H7 (cell line): ENCODE measurements around the gene BANF2. TPM values are rescaled to one million over a fixed set of nuclear protein-coding genes. Genes with fewer than 3 reads are reported as not detected.
A peak's percentile ranks its signal among the peaks of the same experiment; 100 is the strongest.
"Not testable (repeated sequence)": the region's sequence is repeated elsewhere in the genome, so short reads cannot be mapped to it uniquely, and the experiment has no call there.

Source experiments
- DNase-seq: peaks from one replicate; pipeline ENCODE4 v3.0.0; 2012
- H3K27me3 ChIP-seq: 2 replicates; pipeline ENCODE4 v1.6.0; 2011; ENCODE audit warnings: mild to moderate bottlenecking, low read length; ENCODE audit not compliant: control insufficient read depth, insufficient read depth
- H3K36me3 ChIP-seq: replicated peaks from 2 replicates; pipeline ENCODE4 v1.5.1; 2011; ENCODE audit warnings: low read length; ENCODE audit not compliant: control insufficient read depth, insufficient read depth
- H3K4me3 ChIP-seq: 2 replicates; pipeline ENCODE4 v1.5.1; 2011; ENCODE audit warnings: low read depth, mild to moderate bottlenecking, control low read depth, low read length, moderate library complexity; ENCODE audit not compliant: insufficient read depth
- total RNA-seq: library from RNA; depleted of rRNA; stranded (reverse); fragments of >200 nt; shearing (Covaris generic); gene quantifications from 2 replicates; pipeline ENCODE4 v1.2.3, GENCODE V29; 2014

The BANF2 gene
- total RNA-seq, 1 experiment from 2014 or later: not detected

DNA sequence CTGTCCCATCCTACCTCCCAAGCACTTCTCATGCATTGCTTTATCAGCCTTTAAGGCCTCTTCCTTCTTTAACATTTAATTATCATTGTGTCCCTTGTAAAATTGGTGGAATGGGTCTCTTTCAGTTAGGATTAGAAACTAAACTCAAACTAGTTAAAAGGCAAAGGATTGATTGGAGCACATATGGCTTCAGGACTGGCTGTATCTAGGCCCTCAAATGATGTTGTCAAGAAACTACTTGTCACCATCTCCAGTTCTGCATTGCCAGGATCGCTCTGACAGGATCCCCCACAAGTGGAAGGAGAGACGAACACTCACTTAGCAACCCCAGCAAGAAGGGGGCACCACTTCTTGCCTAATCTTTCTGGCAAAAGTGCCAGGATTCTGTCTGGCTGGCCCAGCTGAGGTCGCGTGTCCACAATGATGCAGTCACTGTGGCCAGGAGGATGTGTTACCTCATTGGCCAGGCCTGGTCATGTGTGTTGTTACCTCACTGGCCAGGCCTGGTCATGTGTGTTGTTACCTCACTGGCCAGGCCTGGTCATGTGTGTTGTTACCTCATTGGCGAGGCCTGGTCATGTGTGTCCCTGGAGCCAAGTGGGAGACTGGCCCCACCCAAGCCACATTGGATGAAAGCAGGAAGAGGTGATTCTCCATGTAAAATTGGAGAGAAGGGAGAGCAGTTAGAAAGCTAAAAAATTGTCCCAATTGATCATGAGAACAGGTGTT, 5.0 kb downstream of the BANF2 start:
- no peaks in the 10 kb centered on the region for H3K27me3 ChIP-seq
- H3K4me3 ChIP-seq: no peak overlapping the region
- no peak for DNase-seq
- no peaks in the 10 kb centered on the region for H3K36me3 ChIP-seq

DNA sequence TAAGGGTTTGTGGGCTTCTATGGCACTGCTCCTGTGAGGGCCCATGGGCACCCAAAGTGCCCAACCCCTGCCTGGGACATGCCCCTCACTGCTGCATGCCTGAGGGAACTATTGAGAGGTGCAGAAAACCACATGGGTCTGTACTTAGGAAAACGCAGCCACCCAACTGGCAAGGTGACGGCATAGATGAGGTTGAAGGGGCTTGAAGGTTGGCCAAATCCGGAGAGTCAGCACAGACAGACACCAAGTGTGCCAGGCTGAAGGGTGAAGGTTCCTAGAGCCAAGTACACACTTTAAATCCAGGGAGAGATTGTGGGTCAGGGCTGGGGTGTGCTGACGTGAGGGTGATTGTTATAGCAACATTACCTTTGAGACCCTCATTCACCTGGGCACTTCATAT, 6.2 kb downstream of the BANF2 start:
- Histone ChIP-seq H3K36me3 (no peaks in the 10 kb centered on the region), H3K4me3 (no peak overlapping the region), H3K27me3 (no peaks in the 10 kb centered on the region)
- no peak for DNase-seq

DNA sequence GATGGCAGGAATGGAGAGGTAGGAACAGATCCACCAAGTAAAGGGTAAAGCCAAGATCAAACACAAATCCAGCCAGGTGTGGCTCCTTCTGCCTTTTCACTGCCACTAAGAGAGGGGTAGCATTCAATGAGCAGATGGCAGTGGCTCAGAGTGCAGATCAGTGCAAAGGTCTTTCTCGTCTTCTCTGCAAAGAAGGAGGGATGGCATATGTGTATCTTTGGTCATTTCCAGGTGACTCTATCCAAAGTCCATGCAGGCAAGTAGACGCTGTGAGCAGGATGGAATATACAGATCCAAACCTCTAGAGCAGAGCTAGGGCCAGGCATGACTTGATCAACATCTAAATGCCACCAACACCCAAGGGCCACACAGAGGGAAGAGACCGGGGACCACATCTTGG, 6.9 kb downstream of the BANF2 start:
- no peak for DNase-seq
- no peak overlapping the region for H3K4me3 ChIP-seq
- H3K27me3 ChIP-seq: no peaks in the 10 kb centered on the region
- no peaks in the 10 kb centered on the region for H3K36me3 ChIP-seq

DNA sequence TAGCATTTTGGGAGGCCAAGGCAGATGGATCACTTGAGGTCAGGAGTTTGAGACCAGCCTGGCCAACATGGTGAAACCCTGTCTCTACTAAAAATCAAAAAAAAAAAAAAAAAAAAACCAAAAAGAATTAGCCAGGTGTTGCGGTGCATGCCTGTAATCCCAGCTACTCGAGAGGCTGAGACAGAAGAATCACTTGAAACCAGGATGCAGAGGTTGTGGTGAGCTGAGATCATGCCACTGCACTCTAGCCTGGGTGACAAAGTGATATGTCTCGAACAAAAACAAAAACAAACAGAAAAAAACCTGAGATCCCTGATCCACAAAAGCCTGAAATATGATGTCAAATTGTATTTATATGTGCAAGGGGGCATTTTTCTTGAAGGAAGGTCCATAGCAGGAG, 8.2 kb downstream of the BANF2 start:
- H3K27me3 ChIP-seq: not testable (repeated sequence)

DNA sequence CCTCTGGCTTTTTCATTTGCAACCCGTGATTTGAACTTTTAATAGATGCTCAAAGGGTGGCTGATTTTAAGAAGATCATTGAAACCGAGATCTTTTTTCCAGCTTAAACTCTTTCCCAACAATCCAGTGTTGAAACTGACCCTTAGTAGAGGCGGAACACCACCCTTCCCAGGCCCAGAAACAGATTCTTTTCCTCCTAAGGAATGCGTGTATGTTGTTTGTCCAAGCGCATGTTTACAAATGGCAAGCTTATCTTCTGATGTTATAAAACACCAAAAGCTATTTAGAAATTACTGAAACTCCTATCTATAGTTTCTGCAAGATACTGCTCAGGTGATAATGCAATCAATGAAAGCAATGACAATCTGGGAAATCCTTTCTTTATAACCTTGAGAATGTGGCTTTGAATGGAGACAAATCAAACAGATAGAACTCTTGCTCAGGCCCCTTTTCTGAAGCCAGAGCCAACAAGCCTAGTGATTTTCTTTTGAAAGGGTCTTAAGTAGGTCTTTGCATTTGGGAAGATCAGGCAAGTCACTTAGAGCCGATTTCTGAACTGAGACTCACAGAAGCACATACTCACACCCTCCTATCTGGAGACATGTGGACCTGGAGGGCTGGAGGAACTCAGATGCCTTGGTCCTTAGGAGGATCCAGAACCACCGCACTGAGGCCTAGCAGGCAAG, 9.1 kb downstream of the BANF2 start:
- Histone ChIP-seq H3K36me3 (no peaks in the 10 kb centered on the region), H3K4me3 (no peak overlapping the region), H3K27me3 (no peaks in the 10 kb centered on the region)
- no peak for DNase-seq

More for the DNA sequence above, 8.2 kb downstream of the BANF2 start:
- not testable (repeated sequence) for DNase-seq, H3K4me3 ChIP-seq, H3K36me3 ChIP-seq

DNA sequence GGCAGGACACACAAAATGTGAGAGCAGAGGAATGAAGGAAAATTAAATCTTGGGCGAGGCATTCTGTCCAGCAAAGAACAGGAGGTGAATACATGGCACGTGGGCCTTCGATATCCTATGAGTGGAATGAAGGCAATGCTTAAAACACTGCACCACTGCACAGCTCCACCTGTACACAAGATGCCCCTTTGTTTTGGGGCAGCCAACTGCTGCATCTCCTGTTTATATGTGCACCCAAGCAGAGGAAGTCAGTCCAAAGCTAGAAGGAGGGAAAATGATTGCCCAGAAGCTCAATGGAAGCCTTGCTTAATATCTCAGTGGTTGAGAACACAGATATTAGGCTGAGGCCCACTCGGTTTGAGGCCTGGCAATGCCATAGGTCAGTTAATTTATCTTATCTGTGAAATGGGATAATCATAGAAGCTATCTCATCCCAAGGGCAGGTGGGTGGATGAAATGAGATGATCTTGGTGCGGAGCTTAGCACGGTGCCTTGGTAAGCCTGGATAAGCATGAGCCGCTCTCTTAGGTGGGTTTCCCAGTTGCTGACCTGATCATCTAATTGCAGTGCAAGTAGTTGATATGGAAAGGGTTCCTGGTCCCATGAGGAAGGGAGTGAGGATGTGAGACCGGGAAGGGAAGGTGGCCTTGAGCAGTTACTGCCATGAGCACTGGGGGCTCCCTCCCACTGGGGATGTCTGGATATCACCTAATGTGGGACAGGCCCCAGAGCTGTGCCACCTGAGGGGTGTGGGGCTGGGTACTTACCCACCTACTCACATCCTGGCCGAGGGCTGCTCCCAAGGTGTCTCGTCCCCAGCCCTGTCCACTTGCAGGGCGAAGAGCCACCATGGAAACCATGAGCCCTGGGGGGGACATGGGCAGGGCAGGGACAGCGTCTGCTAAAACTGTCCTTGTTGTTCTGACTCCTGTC, 9.9 kb downstream of the BANF2 start:
- Histone ChIP-seq H3K27me3 (no peaks in the 10 kb centered on the region), H3K4me3 (no peak overlapping the region), H3K36me3 (no peaks in the 10 kb centered on the region)
- no peak for DNase-seq

DNA sequence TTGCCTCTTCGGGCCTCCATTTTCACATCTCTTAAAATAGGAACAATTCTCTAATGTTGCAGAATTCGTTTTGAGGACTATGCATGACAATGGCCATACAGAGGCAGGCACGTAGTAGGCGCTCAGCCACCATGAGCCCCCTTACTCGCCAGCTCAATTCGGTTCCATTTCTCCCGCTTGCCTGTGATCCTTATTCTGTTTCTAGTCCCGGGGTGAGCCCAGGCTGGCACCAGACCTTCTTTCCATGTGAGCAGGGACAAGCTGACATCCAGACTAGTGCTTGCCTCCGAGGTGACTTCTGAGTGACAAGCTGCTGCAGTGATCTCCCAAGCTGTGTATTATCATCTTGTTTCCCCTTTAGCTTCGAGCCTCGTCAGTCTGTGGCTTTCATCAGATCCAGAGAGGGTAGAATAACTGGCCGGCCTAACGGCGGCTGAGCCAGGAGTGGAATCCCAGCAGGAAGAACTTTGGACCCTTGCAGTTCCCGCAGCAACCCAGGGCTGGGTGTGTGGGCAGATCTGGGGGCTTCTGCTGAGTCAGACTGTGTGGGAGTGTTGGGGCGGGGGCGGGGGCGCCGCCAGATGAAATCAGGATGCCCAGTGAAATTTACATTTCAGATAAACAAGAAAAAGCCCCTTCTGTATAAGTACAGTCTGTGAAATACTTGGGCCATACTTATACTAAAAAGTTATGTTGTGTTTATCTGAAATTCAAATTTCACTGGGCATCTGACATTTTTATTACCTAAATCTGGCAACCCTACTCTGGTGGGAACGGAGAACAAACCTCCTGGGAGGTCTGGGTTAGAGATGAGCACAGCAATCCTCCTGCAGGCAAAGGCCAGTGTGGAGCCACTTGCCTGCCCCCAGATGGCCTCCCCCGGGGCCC, 10.9 kb downstream of the BANF2 start:
- DNase-seq: peak; percentile 45
- no peaks in the 10 kb centered on the region for H3K27me3 ChIP-seq

DNA sequence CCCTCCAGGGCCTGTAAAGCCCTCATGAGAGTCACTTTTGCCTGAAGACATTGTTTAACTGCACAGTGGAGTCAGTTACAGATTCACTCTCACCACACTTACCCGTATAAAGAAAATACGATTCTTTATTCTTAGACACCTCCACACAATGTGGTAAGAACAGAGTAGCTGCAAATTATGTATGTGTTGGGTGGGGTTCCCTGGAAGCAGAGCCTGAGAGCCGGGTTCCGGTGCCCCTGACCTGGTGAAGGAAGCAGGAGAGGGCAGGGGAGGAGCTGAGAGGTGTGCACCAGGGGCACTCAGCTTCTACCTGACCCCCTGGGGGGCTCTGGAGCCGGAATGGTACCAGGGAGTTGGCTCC, 11.5 kb downstream of the BANF2 start:
- Histone ChIP-seq H3K36me3 (no peaks in the 10 kb centered on the region), H3K27me3 (no peaks in the 10 kb centered on the region), H3K4me3 (no peak overlapping the region)
- DNase-seq: peak; percentile 16

More for the DNA sequence above, 10.9 kb downstream of the BANF2 start:
- Histone ChIP-seq H3K36me3 (no peaks in the 10 kb centered on the region), H3K4me3 (no peak overlapping the region)

DNA sequence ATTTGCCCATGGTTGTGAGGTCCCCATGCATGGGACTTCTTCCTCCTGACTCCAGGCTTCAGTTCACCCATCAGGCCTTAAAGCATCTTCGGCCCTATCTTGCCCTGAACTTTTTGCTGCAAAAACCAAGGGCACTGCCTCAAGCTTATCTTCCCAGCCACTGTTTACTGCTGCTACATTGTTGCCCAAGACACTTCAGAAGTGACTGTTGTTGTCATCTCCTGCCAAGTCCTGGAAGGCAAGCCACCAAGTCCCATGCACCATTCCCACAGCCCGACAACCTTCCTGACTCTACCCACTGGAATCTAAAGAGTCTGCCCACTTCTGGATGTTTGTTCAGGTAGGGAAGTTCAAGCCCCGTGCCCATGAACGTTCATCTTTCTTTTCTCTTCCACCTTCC, 12.4 kb downstream of the BANF2 start:
- H3K36me3 ChIP-seq: no peaks in the 10 kb centered on the region

DNA sequence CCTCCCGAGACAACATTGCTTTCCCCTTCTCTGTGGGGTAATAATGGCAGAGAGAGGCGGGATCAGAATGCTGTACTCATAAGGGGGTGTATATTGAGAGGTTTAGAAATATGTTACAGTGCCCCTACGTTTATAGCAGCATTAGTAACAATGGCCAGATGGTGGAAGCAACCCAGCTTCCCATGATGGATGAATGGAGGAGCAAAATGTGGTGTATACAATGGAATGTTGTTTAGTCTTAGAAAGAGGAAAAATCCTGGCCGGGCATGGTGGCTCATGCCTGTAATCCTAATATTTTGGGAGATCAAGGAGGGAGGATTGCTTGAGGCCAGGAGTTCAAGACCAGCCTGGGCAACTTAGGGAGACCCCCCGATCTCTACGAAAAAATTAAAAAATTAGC, 12.9 kb downstream of the BANF2 start:
- Histone ChIP-seq H3K36me3 (no peaks in the 10 kb centered on the region), H3K27me3 (no peaks in the 10 kb centered on the region), H3K4me3 (no peak overlapping the region)
- no peak for DNase-seq

More for the DNA sequence above, 12.4 kb downstream of the BANF2 start:
- DNase-seq: no peak
- Histone ChIP-seq H3K27me3 (no peaks in the 10 kb centered on the region), H3K4me3 (no peak overlapping the region)

DNA sequence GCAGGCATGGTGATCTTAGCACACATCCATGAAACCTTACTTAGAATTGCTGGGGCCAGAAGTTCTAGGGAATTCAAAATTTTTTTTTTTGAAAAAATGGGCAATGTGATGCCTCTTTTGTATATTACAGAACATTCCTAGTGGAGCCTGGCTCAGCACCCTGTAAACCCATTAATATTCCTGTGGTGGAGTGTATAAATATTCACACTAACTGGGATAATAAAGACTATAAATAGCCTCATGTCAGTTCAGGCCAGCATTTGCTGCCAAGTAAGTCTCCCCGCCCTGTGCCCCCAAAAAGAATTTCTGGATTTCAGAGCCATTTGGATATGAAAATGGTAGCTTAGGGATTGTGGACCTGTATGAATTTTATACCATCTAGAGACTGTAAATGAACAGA, 14.8 kb downstream of the BANF2 start:
- H3K27me3 ChIP-seq: no peaks in the 10 kb centered on the region
- DNase-seq: no peak
- H3K36me3 ChIP-seq: no peaks in the 10 kb centered on the region
- H3K4me3 ChIP-seq: no peak overlapping the region

DNA sequence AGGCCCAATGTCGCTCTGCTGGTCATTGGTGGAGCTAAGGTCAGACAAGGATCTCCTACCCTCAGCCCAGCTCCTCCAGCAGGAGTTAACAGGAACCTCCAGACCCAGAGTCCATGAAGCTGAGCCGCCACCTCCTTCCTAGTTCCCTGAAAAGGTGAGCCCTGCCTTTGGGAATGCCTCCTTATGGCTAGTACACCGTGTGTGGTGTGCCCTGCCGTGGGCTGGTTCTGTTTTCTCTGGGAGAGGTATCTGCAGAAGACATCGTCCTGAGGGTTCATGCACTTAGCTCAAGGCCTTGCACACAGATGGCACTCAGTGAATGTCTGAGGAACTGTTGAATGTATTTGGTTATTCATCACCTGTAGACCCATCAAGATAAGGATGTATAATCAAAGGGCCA, 15.3 kb downstream of the BANF2 start:
- no peak for DNase-seq
- Histone ChIP-seq H3K36me3 (no peaks in the 10 kb centered on the region), H3K4me3 (no peak overlapping the region), H3K27me3 (no peaks in the 10 kb centered on the region)

DNA sequence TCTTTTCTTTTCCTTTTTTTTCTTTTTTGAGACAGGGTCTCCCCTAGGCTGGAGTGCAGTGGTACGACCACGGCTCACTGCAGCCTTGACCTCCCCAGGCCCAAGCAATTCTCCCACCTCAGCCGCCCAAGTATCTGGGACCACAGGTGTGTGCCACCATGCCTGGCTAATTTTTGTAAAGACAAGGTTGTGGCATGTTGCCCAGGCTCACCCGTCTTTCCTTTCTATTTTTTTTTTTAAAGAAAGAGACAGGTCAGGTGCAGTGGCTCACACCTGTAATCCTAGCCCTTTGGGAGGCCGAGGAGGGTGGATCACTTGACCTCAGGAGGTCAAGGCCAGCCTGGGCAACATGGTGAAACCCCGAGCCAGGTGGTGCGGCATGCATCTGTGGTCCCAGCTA, 16.6 kb downstream of the BANF2 start:
- Histone ChIP-seq H3K27me3 (no peaks in the 10 kb centered on the region), H3K4me3 (no peak overlapping the region), H3K36me3 (no peaks in the 10 kb centered on the region)
- DNase-seq: no peak

DNA sequence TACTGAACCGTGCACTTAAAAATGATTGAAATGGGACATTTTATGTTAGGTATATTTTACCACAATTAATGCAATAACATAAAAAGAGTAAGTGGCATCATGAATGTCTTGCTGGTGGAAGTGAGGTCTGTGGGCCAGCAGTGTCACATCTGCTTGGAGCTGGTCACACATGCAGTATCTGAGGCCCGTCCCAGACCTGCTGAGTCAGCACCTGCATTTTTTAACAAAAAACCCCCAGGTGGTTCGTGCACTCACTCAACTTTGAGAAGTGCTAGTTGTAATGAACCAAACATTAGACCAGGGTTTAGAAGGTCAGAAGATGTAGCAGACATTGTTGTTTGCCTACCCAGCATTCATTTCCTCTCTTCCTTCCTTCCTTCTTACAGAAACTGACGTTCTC, 21.0 kb downstream of the BANF2 start:
- no peak overlapping the region for H3K4me3 ChIP-seq
- H3K36me3 ChIP-seq: no peaks in the 10 kb centered on the region
- no peak for DNase-seq
- H3K27me3 ChIP-seq: no peaks in the 10 kb centered on the region
